Measurements from ENCODE around the gene ZDHHC1.

GRCh38 chr16:67370661-67371060, 45.6 kb downstream of the ZDHHC1 start:
- TF ChIP-seq CTCF (IDR thresholded peaks at IDR 0.05) (no peak), POLR2AphosphoS5 (IDR thresholded peaks at IDR 0.05) (no peak), POLR2A (IDR thresholded peaks at IDR 0.05) (no peak)
